NCI-H526 treated with DMSO at 0.1 percent for 48 hours (cell line): ENCODE measurements around the gene ELF1.
"Not testable (repeated sequence)": the region's sequence is repeated elsewhere in the genome, so short reads cannot be mapped to it uniquely, and the experiment has no call there.

Experiments
- DNase-seq: peaks from one replicate; lab custom pipeline; 2025; lab: John Stamatoyannopoulos, UW

Gene ELF1

DNA sequence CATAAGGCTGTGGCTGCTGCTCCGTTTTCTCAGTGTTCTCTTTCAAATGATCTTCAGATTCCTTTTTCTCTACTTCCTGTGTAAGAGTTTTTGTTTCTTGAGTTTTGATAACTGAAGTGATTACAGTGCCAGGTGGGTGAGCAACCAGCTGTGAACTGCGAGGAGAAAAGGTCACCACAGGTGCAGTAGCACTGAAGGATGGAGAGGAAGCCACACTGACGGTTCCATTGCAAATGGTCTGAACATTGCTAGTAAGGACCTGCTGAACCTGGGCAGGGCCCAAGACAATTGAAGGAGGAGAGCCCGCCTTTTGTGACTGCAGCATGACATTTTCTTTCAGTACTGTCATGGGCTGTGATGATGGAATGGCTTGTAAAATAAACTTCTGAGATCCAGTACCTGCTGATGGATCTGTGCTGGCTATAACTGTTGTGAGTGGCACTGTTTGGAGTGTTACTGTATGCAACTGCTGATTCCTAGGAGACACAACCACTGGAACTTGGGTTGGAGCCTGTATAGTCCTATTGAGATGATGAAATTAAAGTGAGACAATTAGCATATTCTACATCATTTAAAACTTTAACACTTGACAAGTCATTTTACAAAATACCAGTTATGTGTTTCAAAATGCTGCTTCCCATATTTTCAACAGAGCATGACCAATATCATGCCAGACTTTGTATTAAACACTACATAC is 85.5 kb downstream of the ELF1 start:
- no peak for DNase-seq

DNA sequence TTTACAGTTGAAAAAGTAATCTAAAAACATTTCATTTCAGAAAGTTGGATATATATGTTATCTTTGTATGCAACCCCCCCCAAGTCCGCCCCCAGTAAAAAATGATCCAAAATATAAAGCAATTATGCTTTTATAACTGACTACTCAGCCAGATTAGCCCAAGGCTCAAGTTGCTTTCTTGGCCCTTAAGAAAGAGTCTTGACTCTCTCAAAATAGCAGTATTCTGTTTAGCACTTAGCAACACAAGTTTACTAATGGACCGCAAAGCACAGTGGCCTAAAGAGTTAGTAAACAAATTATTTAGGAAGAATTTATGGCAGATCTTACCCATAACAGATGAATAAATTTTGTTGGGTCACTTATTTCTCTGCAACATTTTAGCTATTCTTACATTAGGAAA is 86.9 kb downstream of the ELF1 start:
- no peak for DNase-seq

DNA sequence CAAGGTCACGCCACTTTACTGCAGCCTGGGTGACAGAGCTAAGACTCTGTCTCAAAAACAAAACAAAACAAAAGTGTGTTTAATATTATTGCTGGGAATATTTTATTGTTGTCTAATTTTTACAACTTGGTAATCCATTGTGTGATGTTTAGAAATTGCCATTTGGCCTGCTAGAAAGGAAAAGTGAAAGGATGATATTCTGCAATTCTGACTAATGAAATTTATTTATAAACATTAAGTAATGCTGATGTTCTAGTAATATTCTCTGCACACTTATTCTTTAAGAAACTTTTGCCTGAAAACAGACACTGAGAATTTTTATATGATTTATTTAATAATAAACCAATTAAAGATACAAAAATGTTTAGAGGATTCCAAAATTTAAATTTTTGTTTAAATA is 87.4 kb downstream of the ELF1 start:
- DNase-seq, result no peak

DNA sequence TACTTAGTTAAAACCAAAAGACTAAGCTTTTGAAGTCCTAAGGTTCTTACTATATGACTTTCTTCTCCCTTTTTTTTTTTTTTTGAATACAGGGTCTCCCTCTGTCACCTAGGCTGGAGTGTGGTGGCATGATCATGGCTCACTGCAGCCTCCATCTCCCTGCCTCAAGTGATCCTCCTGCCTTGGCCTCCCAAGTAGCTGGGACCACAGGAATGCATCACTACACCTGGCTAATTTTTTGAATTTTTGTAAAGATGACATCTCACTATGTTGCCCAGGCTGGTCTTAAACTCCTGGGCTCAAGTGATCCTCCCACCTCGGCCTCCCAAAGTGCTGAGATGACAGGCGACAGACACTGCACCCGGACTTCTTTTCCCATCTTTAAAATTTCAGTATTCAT is 89.2 kb downstream of the ELF1 start:
- not testable (repeated sequence) for DNase-seq

DNA sequence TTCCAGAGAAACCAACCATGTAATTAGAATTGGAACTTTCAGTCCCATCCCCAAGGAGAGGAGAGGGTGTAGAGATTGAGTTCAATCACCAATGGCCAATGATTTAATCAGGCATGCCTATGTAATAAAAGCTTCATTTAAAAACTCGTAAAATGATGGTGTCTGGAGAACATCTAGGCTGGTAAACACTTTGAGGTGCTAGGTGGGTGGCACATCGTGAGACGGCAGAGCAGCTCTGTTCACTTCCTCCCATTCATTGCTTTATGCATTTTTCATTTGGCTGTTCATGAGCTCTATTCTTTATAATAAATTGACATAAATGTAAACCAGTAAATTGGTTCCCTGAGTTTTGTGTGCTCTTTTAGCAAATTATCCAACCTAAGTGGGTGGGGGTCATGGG is 90.1 kb downstream of the ELF1 start:
- DNase-seq, result no peak

DNA sequence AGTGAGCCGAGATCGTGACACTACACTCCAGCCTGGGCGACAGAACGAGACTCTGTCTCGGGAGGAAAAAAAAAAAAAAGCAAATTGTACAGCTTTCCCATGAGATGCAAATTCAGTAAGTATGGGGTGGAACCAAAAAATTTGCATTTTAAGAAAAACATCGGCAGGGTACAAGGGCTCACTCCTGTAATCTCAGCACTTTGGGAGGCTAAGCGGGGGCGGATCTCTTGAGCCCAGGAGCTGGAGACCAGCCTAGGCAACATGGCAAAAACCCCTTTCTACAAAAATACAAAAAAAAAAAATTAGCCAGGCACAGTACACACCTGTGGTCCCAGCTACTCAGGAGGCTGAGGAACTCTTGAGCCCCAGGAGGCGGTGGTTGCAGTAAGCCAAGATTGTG is 91.2 kb downstream of the ELF1 start:
- DNase-seq, result peak; percentile 38

DNA sequence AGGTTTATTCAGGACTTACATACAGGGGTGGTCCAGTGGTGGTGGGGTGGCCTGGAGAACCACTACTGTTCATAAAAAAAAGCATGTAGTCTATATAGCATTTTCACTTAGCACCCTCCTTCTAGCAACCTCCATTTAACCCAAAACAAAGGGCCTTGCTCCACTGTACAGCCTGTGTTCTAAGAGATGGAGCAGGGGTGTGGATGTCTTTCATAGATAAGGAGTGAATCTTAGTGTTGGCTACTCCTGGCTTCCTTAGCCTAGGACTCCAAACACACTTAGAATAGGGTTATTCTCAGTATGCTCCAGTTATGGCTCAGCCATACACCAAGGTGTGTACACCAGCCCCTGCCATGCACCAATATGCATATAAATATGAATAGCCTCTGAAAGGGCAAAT is 95.2 kb downstream of the ELF1 start:
- DNase-seq, result no peak

DNA sequence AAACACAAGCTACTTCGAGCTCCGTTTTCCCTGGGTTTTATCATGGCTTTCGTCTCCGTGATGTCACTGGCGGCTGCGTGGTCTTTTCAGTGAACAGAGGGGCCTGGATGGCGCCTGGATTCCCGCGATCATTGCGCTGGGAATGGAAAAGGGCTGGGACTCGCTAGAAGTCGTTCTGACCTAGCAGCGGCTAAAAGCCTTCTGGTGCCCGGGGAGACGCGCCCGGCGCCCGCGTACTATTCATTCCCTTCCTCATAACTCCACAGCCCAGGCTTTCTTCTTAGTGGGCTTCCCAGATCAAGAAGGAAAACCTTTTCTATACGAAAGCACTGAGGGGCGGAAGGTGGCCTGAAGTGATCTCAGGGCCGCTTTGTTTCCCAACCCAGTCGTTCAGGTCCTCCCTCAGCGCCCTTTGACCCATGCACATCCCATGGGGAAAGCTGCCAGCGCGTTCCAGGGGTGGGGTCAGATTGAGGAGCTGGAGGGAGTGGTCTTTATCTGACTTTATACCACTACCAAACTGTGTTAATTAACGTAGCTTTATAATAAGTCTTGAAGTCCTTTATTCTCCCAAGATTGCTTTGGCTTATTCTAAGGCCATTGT is 96.6 kb downstream of the ELF1 start:
- no peak for DNase-seq

DNA sequence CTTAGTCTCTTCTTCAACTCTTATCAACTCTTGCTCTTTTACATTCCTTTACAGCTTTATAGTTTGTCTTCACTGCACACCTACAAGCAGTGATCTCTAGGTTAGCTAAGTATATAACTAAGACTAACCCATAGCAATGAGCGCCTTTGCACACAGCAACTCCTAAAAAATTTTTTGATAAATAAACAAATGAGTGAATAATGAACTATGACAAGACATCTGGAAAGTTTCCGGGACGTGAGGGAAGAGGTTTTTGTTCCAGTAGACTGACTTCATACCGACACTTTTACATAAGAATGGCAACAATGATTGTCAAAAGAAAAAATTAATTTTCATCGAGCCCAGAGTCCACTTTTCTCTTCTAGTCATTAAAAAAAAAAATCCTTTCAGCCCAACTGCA is 98.3 kb downstream of the ELF1 start:
- no peak for DNase-seq

DNA sequence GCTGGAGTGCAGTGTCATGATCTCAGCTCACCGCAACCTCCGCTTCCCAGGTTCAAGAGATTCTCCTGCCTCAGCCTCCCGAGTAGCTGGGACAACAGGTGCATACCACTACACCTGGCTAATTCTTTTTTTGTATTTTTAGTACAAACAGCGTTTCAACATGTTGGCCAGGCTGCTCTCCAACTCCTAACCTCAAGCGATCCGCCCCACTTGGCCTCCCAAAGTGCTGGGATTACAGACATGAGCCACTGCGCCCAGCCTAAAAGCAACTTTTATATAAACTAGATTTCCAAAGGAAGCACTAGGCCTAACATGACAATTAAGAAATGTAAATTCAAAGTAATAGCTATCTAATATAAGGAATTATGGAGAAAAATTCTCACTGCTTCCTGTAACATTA is 99.2 kb downstream of the ELF1 start:
- not testable (repeated sequence) for DNase-seq

DNA sequence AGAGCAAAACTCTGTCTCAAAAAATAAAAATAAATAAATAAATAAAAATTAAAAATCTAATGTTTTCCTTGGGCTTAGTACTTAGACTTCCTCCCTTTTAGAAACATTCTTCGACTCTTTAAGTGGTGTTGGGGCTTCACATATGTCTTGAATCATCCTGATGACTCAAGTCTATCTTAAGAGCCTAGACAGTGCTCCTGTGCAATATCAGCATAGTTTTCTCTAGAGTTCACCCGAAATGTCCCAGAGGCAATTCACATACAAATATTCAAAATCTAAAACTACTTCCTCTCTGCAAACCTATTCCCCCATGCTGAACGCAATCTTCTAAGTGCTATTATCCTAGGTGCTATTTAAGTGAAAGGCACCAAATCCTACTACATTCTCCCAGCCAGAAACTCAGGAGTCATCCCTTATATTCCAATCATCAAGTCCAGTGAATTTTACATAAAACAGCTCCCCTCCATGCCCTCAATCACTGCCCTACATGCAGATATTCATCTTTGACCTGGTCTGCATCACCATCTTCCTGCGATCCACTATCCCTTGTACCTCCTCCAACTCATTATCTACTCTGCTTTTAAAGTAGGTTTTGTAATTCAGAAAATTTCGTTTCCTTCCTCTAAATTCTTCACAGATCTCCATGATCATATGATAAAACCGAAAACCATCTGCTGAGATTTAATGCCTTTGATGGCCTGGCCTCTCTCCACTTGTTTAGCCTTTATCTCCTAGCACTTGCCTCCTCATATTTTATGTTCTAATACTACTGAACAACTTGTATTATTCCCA is 102.7 kb downstream of the ELF1 start:
- no peak for DNase-seq

DNA sequence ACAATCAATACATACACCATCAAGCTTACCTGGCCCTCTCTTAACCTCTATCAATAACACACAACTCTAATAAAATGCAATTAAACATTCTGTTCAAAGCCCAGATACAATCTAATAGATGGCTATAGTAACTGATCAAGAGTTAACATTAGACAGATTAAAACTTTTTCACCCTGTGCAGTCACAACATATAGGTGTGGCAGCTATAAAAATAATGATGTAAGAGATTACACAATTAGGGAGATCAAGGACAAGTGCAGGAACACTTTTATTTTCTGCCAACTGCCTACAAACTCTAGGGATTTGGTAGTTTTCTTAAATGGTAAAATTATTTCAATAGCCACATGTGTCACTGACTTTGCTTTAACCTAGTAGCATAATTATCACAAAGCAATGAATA is 104.3 kb downstream of the ELF1 start:
- not testable (repeated sequence) for DNase-seq

DNA sequence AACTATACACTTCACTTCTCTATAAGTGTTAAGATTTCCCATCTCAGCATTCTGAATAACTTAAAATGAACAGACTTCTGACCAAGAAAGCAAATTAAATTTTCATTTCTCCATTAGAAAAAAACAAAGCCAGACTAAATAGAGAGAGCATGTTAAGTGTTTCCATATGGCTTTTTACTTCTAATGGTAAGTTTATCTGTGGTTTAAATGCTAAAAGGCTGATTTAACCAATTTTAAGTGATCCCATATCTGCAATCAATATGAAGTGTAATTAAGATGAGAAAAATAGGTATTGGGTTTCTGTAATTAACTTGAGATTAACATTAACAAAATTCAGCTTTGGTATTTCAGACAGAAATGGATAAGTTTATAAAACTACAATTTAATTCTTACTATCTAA is 107.8 kb downstream of the ELF1 start:
- no peak for DNase-seq

DNA sequence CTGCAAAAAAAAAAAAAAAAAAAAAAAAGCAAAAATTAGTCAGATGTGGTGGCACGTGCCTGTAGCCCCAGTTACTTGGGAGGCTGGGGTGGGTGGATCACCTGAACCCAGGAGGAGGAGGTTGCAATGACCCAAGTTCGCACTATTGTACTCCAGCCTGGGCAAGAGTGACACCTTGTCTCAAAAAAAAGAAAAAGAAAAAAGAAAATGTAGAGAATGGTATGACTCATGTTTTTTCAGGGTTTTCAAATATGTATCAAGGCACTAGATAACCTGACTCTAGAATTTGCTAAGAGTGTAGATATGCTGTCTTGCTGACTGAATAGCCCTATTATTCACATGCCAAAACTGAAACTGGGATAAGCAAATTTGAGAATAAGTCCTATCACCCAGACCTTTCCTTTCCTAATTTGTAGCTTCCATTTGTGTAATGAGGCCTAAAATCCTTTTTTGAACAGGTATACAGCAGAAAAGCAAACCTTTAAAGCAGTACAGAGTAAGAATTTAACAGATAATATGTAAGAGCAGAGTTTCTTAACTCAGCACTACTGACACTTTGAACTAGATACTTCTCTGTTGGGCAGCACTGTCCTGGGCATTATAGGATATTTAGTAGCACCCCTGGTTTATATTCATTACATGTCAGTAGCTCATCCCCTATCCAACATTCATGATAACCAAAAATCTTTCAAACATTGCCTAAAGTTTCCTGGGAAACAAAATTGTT is 108.6 kb downstream of the ELF1 start:
- no peak for DNase-seq

DNA sequence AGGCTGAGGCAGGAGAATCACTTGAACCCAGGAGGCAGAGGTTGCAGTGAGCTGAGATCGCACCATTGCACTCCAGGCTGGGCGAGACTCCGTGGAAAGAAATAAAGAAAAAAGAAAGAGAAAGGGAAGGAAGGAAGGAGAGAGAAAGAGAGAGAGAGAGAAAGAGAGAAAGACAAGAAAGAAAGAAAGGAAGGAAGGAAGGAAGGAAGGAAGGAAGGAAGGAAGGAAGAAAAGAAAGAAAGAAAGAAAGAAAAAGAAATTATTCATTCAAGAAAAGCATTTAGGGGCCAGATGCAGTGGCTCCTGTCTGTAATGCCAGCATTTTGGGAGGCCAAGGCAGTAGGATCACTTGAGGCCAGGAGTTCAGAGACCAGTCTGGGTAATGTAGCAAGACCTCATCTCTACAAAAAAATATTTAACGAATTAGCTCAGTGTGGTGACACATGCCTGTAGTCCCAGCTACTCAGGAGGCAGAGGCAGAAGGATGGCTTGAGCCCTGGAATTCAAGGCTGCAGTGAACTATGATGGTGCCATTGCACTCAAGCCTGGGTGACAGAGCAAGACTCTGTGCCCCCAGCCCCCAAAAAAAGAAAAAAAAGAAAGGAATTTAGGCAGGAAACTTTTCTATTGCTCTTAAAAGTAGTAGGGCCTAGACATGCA is 109.4 kb downstream of the ELF1 start:
- DNase-seq, result not testable (repeated sequence)

DNA sequence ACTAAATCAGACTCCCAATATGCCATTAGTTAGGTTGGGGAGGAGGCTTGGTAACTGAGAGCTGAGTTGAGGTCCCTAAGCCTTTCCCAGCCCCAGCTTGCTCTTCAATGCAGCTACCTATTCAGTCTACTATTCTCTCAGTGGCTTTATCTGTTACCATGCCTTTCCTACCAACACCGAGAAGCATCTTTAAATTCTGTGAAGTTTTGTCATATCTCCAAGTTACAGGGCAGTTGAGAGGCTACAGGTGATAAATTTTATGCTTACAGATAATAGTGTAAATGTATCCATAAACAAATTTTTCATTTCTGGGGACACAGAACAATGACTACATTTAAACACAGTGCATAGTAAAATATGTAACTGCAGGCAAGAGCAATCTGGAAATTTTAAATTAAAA is 110.6 kb downstream of the ELF1 start:
- no peak for DNase-seq

DNA sequence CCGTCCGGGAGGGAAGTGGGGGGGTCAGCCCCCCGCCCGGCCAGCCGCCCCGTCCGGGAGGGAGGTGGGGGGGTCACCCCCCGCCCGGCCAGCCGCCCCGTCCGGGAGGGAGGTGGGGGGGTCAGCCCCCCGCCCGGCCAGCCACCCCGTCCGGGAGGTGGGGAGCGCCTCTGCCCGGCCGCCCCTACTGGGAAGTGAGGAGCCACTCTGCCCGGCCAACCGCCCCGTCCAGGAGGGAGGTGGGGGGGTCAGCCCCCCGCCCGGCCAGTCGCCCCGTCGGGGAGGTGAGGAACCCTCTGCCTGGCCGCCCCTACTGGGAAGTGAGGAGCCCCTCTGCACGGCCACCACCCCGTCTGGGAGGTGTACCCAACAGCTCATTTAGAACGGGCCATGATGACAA is 118.1 kb downstream of the ELF1 start:
- not testable (repeated sequence) for DNase-seq

DNA sequence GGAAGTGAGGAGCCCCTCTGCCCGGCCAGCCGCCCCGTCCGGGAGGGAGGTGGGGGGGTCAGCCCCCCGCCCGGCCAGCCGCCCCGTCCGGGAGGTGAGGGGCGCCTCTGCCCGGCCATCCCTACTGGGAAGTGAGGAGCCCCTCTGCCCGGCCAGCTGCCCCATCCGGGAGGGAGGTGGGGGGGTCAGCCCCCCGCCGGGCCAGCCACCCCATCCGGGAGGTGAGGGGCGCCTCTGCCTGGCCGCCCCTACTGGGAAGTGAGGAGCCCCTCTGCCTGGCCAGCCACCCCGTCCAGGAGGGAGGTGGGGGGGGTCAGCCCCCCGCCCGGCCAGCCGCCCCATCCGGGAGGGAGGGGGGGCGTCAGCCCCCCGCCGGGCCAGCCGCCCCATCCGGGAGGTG is 118.5 kb downstream of the ELF1 start:
- DNase-seq, result not testable (repeated sequence)

DNA sequence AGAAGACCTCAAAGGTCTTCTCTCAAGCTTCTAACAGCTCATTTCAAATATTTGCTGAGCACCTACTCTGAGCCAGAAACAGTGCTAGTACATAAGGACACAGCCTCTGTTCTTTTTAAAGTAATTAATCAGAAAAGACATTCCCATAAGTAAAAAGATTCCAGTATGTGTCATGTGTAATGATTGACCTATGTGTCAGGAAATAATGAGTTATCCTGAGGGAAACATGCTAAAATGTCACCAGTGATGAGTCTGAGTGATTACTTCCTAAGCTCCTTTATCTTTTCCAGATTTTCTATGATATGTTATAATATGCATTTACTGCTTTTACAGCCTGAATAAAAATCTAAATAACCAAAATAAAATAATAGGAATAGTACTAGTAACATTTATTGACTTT is 122.1 kb downstream of the ELF1 start:
- no peak for DNase-seq

DNA sequence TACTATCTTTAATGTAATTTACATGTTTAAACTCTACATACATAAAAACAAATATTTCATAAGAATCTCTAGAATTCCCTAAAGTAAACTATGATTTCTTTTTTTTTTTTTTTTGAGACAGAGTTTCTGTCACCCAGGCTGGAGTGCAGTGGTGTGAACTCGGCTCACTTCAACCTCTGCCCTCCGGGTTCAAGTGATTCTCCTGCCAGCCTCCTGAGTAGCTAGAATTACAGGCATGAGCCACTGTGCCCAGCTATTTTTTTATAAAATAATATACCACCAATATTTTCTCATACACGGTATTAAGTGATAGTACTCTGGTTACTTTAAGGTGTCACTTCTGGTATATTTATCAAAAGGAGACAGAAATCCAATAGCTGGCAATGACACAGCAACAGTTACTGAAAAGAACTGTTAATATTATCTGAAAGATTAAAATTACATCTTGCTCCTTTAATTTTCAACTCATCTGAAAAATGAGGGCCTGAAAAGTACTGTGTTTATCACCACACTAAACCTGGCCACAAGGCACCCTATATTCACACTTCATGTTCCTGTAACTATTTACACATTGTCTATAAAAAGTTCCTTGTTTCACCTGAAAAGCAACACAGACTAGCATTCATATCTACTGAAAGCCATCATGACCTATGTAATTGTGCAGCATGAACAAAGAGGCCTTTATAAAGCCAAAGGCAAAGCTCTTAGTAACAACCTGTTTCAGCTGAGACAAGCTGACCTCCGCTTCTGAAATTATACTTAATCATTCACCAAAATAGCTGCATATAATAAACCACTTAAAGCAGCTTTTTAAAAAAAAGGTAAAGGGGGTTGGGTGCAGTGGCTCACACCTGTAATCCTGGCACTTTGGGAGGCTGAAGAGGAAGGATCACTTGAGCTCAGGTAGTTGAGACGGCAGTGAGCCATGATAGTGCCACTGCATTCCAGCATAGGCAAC is 123.6 kb downstream of the ELF1 start:
- DNase-seq, result peak; percentile 82

DNA sequence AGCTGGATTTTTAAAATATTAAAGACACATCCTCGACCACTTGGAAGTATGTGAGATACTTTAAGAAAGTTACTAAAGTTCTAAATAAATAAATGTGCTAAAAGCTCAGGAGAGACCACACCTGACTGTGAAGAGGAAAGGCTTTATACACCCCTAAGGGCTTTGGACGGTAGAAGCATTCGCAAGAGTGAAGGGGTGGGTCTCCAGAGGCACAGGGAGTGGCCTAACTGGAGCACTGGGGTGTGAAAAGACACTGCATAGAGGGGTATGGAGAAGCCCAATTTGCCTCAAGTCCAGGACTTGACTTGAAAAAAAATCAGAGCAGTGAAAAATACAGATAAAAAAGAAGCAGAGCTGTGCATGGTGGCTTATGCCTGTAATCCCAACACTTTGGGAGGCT is 125.5 kb downstream of the ELF1 start:
- not testable (repeated sequence) for DNase-seq
